OCI-LY3 (cell line): ENCODE results near the gene MB21D2.

Source experiments
- H2AFZ ChIP-seq: fragments of 200-600, 300-600 bp; shearing (Covaris generic); 2 replicates; pipeline ENCODE4 v1.6.0; 2014; ENCODE audit warnings: antibody characterized with exemption, low read depth, low read length
- H3K27ac ChIP-seq: fragments of 200-600, 300-600 bp; sonication (generic); 2 replicates; pipeline ENCODE4 v1.5.1; 2014; ENCODE audit warnings: mild to moderate bottlenecking, low read length, moderate library complexity, mixed read lengths
- H3K27me3 ChIP-seq: fragments of 200-600, 300-600 bp; sonication (generic); 2 replicates; pipeline ENCODE4 v1.6.1; 2014; ENCODE audit warnings: low read depth, low read length, mixed read lengths
- H3K36me3 ChIP-seq: fragments of 200-600, 300-600 bp; sonication (generic); replicated peaks from 2 replicates; pipeline ENCODE3; 2014; ENCODE audit warnings: low read depth, low read length, mixed read lengths
- H3K4me1 ChIP-seq: fragments of 300-600, 200-600 bp; sonication (generic); 2 replicates; pipeline ENCODE4 v1.6.1; 2014; ENCODE audit warnings: low read length, mixed read lengths
- H3K4me2 ChIP-seq: fragments of 200-600, 300-600 bp; sonication (generic); 2 replicates; pipeline ENCODE4 v1.6.1; 2014; ENCODE audit warnings: low read length, mixed read lengths
- H3K4me3 ChIP-seq: fragments of 300-600, 200-600 bp; sonication (generic); 2 replicates; pipeline ENCODE4 v1.5.1; 2014; ENCODE audit warnings: antibody characterized with exemption, mild to moderate bottlenecking, low read length, moderate library complexity
- H3K79me2 ChIP-seq: fragments of 300-600, 200-600 bp; shearing (Covaris generic); 2 replicates; pipeline ENCODE4 v1.6.1; 2014; ENCODE audit warnings: mild to moderate bottlenecking, low read length, mixed read lengths
- H3K9ac ChIP-seq: fragments of 300-600, 200-600 bp; shearing (Covaris generic); 2 replicates; pipeline ENCODE4 v1.6.0; 2014; ENCODE audit warnings: mild to moderate bottlenecking, low read length, moderate library complexity
- H3K9me3 ChIP-seq: fragments of 200-600, 300-600 bp; shearing (Covaris generic); 2 replicates; pipeline ENCODE4 v1.6.1; 2014; ENCODE audit warnings: low read length, mixed read lengths; ENCODE audit not compliant: insufficient read depth
- H4K20me1 ChIP-seq: fragments of 200-600, 300-600 bp; sonication (generic); 2 replicates; pipeline ENCODE4 v1.6.1; 2016; ENCODE audit warnings: low read length, mixed read lengths; ENCODE audit not compliant: insufficient read depth
- CTCF ChIP-seq: fragments of 200-600, 300-600 bp; sonication (generic); IDR thresholded peaks from 2 replicates; pipeline ENCODE4 v1.5.1; 2014; ENCODE audit warnings: antibody characterized with exemption, low read length, low read depth
- EZH2phosphoT487 ChIP-seq: fragments of 200-600 bp; shearing (Covaris generic); IDR thresholded peaks from 2 replicates; pipeline ENCODE4 v1.6.1; 2018; ENCODE audit warnings: antibody characterized with exemption, mixed run types, low read depth

MB21D2 gene

GRCh38 chr3:192844486-192844765 is 73.2 kb downstream of the MB21D2 start:
- Histone ChIP-seq H3K9me3 (no peaks in the 10 kb centered on the region), H3K36me3 (no peaks in the 10 kb centered on the region), H4K20me1 (no peaks in the 10 kb centered on the region), H3K4me2 (no peak overlapping the region), H3K27ac (no peak overlapping the region), H3K27me3 (0 out of 2 replicates have a peak, but pooled peaks cover 4% of the 10 kb centered on the region), H3K4me3 (no peak overlapping the region), H3K79me2 (no peaks in the 10 kb centered on the region), H3K4me1 (peaks cover 12% of the 10 kb centered on the region), H2AFZ (no peak overlapping the region), H3K9ac (no peak overlapping the region)
- TF ChIP-seq EZH2phosphoT487: no peak

- Histone ChIP-seq H3K27ac (no peak overlapping the region), H3K9ac (no peak overlapping the region)
- TF ChIP-seq EZH2phosphoT487 (no peak), CTCF (no peak)
Measured at GRCh38 chr3:192843723-192844485, 73.8 kb downstream of the MB21D2 start.

GRCh38 chr3:192843119-192843518 is 74.5 kb downstream of the MB21D2 start:
- H3K4me3 ChIP-seq: no peak overlapping the region
- no peaks in the 10 kb centered on the region for H3K36me3 ChIP-seq
- H3K9ac ChIP-seq: no peak overlapping the region
- no peaks in the 10 kb centered on the region for H3K79me2 ChIP-seq
- H4K20me1 ChIP-seq: no peaks in the 10 kb centered on the region
- no peak overlapping the region for H3K4me2 ChIP-seq
- TF ChIP-seq EZH2phosphoT487 (no peak), CTCF (no peak)
- H3K27me3 ChIP-seq: 0 out of 2 replicates have a peak, but pooled peaks cover 4% of the 10 kb centered on the region
- H3K27ac ChIP-seq: no peak overlapping the region
- no peak overlapping the region for H2AFZ ChIP-seq
- peaks cover 4% of the 10 kb centered on the region for H3K4me1 ChIP-seq
- H3K9me3 ChIP-seq: no peaks in the 10 kb centered on the region

More at GRCh38 chr3:192843723-192844485, 73.8 kb downstream of the MB21D2 start:
- Histone ChIP-seq H3K9me3 (no peaks in the 10 kb centered on the region), H4K20me1 (no peaks in the 10 kb centered on the region), H2AFZ (no peak overlapping the region), H3K79me2 (no peaks in the 10 kb centered on the region), H3K36me3 (no peaks in the 10 kb centered on the region), H3K4me3 (no peak overlapping the region), H3K4me1 (peaks cover 10% of the 10 kb centered on the region), H3K27me3 (0 out of 2 replicates have a peak, but pooled peaks cover 4% of the 10 kb centered on the region), H3K4me2 (no peak overlapping the region)

DNA sequence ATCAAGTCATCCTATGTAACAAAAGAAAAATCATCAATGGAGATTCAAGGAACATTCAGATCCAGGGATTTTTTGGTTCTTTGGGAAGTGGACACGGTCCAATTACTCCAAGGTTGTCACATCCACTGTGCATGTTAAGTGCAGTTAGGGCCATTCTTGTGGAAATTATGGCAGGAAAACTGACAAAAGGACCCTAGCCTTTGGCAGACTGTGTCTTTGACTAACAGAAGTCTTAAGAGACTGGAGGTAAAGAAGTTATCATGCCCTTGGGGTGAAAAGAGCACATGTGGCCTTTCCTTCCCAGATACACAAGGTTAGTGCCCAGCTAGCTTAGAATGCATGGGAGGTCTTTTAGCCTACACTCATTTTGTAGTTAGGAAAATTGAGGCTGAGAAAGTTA is 74.9 kb downstream of the MB21D2 start:
- H4K20me1 ChIP-seq: no peaks in the 10 kb centered on the region
- no peaks in the 10 kb centered on the region for H3K79me2 ChIP-seq
- H3K9ac ChIP-seq: no peak overlapping the region
- no peak overlapping the region for H3K27ac ChIP-seq
- 0 out of 2 replicates have a peak, but pooled peaks cover 4% of the 10 kb centered on the region for H3K27me3 ChIP-seq
- H3K4me3 ChIP-seq: no peak overlapping the region
- H3K4me2 ChIP-seq: no peak overlapping the region
- no peaks in the 10 kb centered on the region for H3K36me3 ChIP-seq
- peaks cover 6% of the 10 kb centered on the region for H3K4me1 ChIP-seq
- TF ChIP-seq CTCF (no peak), EZH2phosphoT487 (no peak)
- H2AFZ ChIP-seq: no peak overlapping the region
- no peaks in the 10 kb centered on the region for H3K9me3 ChIP-seq
